NCI-H460 (cell line): Measurements from ENCODE around the gene APOD. TPM values are rescaled to one million over a fixed set of nuclear protein-coding genes. Genes with fewer than 3 reads are reported as not detected.
"Not testable (repeated sequence)": the region's sequence is repeated elsewhere in the genome, so short reads cannot be mapped to it uniquely, and the experiment has no call there.

Source experiments
- DNase-seq: peaks from one replicate; pipeline ENCODE4 v3.0.0-alpha.2; 2016; ENCODE audit warnings: low read depth; ENCODE audit errors: extremely low read depth
- total RNA-seq: library from RNA; depleted of rRNA; stranded (reverse); fragments of >200 nt; shearing (Covaris generic); gene quantifications from 2 replicates; pipeline ENCODE4 v1.2.3, GENCODE V29; 2014

The APOD gene
- total RNA-seq, 1 experiment from 2014 or later, result 0.15 TPM

DNA sequence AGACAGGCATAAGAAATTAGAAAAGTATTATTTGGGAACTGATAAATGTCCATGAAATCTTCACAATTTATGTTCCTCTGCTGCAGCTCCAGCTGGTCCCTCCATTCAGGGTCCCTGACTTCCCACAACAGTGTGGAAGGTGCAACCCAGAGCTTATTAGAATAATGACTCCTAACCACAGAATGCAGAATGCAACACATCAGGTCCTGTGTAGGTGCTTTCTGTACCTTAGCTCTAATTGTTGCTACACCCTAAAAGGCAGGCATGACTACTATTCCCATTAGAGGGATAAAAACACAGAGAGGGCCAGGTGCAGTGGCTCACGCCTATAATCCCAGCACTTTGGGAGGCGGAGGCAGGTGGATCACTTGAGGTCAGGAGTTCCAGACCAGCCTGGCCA, 6.6 kb upstream of the APOD start:
- not testable (repeated sequence) for DNase-seq

DNA sequence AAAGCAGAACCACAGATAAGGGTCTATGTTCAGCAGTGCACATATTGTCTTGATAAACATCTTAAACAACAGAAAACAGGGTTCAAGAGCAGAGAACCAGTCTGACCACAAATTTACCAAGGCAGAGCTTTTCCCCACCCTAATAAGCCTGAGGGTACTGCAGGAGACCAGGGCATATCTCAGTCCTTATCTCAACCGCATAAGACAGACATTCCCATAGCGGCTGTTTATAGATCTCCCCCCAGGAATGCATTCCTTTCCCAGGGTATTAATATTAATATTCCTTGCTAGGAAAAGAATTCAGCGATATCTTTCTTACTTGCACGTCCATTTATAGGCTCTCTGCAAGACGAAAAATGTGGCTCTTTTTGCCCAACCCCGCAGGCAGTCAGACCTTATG, 6.1 kb upstream of the APOD start:
- not testable (repeated sequence) for DNase-seq

DNA sequence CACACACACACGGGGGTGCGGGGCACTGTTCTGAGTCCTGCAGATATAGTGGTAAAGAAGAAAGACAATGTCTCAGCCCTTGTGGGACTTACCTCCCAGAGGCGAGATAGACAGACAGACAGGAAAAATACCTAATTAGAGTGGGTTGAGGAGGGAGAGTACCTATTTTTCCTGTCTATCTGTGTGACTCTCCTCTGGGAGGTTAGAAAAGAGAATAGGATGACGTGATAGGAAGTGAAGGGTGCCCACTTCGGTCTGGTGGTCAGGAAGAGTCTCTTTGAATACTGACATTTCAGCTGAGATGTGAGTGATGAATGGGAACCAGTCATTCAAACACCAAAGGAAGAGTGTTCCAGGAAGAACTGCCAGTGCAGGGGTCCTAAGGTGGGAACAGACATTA, 4.1 kb upstream of the APOD start:
- no peak for DNase-seq

DNA sequence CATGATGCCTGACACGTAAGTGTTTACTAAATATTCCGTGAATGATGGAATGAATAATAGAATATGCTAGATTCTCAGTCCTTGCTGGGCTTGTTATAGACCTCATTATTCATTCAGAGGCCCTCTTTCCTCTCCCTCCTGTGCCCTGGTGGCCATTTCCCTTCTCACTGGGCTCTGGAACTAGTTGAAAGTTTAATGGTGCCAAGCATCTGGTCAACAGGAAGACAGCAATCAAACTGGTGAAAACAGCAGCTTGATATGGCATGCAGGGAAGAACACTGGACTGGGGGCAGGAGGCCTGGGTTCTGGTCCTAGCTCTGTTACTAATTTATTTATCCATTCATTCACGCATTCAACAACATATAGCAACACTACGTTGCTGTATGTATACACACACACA, 3.7 kb upstream of the APOD start:
- DNase-seq, result no peak

DNA sequence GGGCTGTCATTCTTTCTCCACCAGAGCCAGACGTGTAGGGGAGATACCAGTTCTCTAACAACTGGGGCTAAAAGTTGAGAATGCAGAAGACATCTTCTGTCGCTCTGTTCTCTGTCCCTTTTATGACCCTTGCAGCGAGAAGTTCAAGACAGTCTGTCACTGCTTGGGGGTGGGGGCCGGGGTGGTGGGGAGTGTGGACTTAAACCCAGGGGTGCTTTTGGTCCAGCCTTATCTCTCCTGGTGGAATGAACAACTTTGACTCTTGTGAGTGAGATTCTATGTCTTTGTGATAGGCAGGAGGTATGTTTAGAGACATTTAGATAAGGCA, 767 bp upstream of the APOD start:
- DNase-seq, result no peak

DNA sequence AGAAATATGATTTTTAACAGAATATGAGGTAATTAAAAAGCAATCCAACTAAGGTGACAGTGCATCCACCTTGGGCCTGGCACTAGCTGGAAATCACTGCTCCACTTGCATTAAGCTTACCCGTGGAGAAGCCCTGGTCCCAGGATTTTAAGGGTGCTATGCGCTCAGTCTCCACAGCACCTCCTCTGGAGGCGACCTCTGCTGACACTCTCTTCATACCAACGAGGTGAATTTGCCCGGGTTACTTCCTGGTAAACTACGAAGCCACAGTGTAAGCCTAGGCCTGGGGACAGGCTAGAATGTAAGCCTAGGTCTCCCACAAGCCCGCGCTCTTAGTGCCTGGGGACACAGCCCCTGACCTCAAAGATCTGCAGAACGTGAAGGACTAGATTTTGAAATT, 793 bp downstream of the APOD start:
- no peak for DNase-seq

DNA sequence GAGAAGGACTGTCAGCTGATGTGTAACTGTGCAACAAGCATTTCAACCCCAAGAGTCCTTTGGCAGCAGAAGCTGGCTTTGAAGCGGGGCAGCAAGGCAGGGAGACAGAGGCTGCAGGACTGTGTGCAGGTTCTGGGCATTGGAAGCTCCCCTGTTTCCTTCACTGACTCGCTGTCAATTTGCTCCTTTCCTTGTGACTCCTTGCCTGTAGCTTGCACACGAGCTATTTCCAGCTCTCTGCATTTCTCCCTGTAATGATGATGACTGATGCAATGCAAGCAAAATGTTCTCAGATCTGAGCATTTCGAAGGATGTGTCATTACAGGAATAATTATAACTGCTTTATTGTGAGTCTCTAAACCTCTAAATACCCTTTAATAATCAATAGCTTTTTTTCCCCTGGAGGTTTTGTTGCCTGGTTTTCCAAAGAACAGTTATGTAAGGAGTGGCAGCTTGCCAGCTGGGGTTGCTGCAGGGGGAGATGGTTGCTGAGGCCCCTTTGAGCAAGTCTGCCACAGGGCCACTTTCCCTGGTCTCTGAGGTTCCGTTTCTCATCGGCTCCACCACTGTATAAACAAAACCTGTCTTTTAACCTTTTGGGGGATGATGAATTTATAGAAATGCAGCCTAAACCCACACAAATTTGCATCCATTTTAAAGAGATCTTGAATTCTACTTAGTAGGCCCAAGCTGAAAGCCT, 2.8 kb downstream of the APOD start:
- DNase-seq, result no peak

DNA sequence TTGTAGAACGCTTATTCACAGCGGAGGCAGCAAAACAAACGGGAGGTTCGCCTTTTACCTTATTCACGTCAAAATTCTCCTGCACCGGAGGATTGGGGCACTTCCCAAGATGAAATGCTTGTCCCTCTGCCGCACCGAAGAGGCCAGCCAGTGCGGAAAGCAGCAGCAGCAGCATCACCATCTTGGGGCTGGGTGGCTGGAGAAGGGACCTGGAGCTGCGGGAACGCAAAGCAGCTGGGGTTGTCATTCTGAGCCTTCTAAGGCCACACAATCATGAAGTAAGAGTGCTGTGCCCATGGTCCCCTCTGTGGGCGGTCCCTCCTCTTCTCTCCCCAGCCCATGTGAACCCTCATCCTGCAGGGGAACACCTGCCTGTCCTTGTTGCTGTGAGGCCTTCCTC, 4.5 kb downstream of the APOD start:
- DNase-seq, result no peak

DNA sequence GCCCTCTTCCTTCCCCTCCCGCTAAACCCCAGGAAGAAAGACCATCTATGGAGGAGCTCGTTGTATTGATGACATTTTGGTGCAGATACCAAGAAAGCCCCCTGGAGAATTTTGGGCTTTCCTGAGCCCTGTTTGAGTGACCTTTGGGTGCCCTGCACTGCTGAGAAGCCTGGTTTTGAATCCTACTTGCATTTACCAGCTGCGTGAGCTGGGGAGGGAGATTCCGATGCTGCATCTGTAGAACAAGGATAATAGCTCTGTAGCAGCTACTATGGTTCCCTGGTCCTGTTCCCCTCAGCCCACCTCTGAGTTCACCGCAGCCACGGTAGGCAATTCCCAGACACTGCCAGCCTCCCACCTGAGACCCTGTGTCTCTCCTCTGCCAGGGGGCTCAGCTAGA, 5.2 kb downstream of the APOD start:
- DNase-seq, result no peak

DNA sequence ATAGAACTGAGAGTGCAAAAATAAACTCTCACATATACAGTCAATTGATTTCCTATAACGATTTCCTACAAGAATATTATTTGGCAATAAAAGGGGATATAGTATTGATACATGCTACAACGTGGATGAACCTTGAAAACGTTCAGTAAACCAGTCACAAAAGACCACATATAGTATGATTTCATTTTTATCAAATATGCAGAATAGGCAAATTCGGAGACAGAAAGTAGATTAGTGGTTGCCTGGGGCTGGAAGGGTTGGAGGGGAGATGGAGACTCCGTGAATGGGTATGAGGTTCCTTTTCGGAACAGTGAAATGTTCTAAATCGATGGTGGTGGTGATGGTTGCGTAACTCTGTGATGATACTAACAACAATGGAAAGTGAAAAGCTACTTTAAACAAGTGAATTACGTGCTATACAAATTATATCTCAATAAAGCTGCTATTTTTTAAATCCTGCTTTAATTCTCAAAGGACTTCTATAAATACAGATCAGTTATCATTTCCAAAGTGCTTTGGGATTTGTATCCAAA, 6.0 kb downstream of the APOD start:
- no peak for DNase-seq

DNA sequence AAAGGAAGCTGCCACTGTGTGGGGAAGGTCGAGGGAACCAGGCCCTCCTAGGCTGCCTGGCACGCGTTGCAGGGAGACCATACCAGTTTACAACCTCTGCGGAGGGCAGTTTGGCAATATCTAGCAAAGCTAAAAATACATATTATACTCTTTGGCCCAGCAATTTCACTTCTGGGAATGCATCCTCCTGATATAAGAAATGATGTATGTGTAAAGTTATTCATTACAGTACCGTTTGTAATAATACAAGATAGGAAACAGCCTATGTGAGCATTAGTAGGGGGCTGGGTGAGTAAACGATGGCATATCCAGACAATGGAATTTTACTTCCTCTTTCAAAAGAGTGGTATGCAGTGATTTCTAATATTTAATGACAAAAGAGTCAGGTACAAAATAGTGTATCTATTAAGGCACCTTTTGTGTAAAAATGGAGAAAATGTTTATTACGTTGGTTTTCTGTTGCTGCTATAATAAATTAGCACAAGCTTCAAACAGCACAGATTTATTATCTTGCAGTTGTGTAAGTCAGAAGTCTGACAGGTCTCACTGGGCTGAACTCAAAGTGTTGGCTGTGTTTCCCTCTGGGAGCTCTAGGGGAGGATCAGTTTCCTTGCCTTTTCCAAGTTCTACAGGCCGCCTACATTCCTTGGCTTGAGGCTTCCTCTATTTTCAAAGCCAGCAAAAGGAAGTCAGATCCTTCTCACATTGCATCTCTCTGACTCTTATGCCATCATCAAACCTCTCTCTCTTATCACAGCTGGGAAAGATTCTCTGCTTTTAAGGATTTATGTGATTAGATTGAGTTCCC, 9.0 kb downstream of the APOD start:
- DNase-seq, result no peak

DNA sequence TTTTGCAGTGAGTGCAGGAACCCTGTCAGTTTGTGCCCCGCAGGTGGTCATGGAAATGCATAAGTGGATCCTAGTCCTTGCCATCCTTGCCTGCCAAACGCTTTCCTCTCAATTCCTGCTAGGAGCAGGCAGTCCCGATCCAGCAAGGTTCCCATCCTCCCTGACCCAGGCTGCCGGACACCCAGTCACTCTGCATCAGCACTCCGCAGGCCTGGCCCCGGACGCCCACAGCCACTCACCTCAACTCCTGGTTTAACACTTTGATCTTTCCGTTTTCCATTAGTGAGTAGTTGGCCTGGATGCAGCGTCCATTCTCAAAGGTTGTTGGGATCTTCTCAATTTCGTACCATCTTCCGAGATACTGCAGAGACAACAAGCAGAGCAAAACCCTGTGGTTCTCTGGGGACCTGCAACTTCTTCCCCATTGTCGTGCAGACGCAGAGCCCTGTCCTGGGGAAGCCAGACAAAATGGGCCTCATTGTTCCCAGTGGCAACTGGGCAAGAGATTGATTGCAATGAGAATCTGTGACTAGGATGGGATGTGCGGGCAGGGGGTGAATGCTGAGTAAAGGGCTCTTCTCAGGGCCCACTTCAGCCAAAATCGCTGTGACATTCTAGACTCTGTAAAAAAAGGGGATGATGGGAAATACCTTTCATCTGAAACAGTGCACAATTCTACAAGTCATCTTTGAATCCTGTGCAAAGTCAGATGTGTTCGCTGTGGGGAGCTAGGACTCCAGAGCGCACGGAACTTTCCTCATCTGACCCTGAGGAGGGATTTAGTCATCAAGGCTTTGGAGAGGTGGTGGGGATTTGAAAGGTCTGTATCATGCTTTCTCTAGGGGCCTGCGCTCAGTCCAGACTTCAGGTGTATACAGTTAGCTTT, 9.9 kb downstream of the APOD start:
- no peak for DNase-seq

DNA sequence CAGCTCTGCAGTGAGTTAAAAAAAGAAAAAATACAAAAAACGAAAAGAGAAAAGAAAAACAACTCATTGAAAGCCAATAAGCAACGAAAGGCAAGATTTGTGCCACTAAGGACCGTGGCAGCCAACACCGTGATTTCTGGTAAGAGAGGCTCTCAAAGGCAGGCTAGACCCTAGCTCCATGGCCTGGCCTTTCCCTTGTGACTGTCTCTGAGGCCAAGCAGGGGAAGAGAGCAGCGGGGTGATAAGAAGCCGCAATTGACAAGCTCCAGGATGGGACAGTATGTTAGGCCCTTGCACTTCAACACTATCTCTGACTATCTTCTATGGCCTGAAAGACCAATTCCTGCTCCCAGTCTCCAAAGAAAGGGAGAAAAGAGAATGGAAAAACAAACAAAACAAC, 12.4 kb downstream of the APOD start:
- DNase-seq, result no peak

DNA sequence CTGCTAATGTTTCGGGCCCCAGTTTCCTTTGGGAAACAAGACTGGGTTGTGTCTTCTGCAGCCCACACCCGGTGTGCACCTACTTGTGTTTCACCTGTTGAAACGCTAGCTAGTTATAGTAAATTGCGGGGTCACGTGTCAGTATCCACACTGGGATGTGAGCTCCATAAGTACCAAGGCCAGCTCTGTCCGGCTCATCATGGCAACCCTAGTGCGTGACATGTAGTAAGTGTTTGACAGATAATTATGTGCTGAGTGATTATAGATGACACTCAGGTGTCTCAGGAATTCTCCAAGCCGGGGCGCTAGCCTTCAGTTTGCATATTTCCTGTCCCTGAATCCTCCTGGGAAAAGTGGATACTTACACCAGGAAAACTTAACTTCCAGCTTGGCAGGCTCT, 12.8 kb downstream of the APOD start:
- DNase-seq, result no peak

DNA sequence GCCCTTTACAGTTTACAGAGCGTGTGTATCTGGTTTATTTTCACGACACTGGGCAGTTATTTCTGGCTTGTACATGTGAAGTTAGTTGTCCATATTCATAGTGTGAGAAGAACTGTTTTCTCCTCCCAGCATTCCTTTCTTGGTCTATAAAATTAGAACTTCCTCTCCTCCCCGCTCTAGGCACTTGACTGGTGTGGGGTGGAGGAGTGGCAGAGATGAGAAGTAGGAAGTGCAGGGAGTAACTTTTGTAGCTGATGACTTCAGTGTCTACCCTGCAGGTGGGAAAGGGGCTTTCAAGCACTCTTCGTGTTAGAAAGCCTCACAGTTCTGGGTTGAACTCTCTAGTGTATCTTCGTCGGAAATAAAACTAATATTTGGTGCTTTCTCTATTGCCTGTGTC, 13.4 kb downstream of the APOD start:
- no peak for DNase-seq

DNA sequence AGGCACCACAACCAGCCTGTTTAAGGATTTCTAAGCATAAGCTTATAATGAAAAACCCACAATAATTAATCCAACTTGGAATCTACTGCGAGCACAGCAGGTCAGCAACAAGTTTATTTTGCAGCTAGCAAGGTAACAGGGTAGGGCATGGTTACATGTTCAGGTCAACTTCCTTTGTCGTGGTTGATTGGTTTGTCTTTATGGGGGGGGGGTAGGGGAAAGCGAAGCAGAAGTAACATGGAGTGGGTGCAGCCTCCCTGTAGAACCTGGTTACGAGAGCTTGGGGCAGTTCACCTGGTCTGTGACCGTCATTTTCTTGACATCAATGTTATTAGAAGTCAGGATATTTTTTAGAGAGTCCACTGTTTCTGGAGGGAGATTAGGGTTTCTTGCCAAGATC, 15.1 kb downstream of the APOD start:
- DNase-seq, result no peak

DNA sequence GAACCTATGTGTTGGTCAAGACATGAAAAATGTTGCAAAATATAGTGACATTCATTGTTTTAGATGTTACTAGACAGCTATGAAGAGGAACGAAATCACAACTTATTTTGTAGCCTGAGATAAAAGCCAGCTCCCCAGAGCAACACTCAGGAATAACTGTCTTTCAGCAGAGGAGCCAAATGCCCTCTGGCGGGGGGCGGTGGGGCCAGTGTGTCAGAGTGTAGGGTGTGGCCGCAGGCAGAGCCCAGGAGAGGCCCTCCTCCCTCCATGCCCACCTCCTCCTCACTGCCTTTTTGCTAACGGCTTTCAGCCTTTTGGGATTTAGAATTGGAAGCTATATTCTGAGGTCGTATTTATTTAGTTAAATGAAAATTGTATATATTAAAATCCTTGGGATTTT, 16.9 kb downstream of the APOD start:
- DNase-seq, result no peak

DNA sequence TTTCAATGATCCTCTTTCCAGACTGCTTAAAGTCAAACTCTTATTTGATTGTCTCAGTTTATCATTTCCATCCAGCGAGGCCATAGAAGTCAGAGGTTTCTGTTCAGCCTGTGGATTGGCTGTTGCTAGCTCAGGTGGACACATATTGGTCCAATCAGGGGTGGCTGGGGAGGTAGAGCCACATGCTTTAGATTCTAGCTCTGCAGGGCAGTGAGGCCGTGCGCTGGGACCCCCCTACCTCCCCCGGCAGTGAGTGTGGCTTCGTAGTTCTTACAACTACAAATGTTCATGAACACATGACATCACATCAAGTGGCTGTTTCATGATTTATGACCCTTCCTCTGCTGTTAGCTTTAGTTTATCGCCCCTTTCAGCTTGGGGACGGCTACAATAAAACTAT, 18.0 kb downstream of the APOD start:
- DNase-seq, result no peak

DNA sequence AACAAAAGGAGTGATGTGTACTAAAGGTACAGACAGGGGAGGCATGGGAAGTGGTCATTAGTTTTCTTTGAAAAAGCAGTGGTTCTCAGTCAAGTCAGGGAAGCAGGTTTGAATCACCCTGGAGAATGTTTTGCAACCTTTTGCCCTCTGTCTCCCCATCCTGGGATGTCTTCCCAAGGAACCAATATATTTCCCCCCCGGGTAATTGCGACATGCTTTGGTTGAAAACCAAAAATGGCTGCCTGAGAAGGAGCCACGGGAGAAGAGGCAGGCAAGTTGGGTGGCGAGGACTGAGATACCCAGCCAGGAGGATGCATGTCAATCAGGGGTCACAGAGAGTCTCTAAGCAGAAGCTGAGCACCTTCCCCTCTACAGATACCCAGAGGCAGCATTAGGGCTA, 20.4 kb downstream of the APOD start:
- DNase-seq, result no peak

DNA sequence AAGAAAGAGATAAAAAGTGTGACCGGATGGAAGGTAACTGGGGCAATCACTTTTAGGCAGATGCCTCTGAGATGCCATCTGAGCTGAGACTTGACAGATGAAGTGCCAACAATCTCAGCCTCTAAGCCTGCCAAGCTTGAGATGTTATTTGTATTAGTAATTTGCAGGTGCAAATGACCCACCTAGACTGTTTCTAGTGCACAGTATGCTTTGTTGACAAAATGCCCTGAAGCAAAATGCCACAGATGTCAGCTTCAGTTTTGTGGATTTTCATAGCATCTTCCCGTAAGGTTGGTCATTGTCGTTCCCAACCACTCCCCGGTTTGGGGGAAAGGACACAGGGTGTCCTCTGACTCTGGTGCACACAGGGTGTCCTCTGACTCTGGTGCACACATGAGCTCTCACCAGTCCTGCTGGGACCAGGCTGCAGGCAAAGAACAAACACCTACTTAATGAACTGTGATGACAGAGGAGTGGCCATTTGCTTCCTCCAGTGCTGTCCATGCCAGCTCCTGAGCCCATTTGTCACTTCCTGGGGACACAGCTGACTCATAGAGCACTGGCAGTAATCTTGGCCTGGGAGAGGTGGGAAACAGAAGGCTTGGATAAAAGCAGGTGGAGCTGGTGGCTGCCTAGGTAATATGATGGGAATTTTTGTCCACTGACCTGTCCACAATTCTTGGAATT, 23.9 kb downstream of the APOD start:
- DNase-seq, result no peak

DNA sequence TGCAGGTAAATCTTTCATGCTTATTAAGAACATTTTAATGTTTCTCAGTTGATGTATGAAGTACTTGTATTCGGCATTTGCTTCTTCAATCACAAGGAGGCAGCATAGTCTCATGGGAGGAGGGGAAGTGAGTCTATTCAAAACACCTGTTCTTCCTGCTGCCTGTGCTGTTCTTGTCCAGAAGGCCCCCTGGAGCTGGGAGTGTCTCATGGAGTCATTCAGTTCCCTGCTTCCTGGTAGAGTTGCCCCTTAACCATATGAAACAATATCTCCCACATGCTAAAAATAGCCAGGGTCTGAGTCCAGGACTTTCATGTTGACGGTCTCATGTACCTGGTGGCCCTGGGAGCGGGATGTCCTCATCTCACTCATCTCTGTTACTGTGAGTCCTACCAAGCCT, 25.1 kb downstream of the APOD start:
- no peak for DNase-seq
